HL-60/S4 (cell line): Measurements from ENCODE around the gene CCND1.

Source experiments
- in situ Hi-C: fragments of 300-500 bp; cut with MboI; formaldehyde crosslinking; loops from 2 replicates; pipeline ENCODE4 v1.14.3; 2022; ENCODE audit warnings: low sequenced_read_pairs

The CCND1 gene

GRCh38 chr11:69650832-69651344 lies 9.9 kb downstream of the CCND1 start:
- in situ Hi-C loops: no loop called here

GRCh38 chr11:69651834-69652620 lies 11.1 kb downstream of the CCND1 start:
- in situ Hi-C loops: no loop called here

DNA sequence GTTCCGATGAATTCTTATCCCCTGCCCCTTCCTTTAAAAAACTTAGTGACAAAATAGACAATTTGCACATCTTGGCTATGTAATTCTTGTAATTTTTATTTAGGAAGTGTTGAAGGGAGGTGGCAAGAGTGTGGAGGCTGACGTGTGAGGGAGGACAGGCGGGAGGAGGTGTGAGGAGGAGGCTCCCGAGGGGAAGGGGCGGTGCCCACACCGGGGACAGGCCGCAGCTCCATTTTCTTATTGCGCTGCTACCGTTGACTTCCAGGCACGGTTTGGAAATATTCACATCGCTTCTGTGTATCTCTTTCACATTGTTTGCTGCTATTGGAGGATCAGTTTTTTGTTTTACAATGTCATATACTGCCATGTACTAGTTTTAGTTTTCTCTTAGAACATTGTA lies 12.0 kb downstream of the CCND1 start:
- in situ Hi-C loops: no loop called here

DNA sequence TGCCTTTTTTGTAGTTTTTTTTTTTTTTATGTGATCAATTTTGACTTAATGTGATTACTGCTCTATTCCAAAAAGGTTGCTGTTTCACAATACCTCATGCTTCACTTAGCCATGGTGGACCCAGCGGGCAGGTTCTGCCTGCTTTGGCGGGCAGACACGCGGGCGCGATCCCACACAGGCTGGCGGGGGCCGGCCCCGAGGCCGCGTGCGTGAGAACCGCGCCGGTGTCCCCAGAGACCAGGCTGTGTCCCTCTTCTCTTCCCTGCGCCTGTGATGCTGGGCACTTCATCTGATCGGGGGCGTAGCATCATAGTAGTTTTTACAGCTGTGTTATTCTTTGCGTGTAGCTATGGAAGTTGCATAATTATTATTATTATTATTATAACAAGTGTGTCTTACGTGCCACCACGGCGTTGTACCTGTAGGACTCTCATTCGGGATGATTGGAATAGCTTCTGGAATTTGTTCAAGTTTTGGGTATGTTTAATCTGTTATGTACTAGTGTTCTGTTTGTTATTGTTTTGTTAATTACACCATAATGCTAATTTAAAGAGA lies 12.5 kb downstream of the CCND1 start:
- in situ Hi-C loops: no loop called here

DNA sequence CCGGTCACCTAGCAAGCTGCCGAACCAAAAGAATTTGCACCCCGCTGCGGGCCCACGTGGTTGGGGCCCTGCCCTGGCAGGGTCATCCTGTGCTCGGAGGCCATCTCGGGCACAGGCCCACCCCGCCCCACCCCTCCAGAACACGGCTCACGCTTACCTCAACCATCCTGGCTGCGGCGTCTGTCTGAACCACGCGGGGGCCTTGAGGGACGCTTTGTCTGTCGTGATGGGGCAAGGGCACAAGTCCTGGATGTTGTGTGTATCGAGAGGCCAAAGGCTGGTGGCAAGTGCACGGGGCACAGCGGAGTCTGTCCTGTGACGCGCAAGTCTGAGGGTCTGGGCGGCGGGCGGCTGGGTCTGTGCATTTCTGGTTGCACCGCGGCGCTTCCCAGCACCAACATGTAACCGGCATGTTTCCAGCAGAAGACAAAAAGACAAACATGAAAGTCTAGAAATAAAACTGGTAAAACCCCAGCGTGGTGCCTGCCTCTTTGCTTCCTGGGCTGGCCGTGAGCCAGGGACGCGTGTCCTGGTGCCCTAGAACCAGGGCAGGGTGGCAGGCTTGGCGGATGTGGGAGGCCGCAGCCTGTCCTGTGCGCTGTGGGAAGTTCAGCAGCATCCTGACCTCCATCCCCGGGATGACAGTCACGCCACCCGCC lies 13.2 kb downstream of the CCND1 start:
- in situ Hi-C loops: no loop called here

GRCh38 chr11:69654660-69655478 lies 13.9 kb downstream of the CCND1 start:
- in situ Hi-C loops: no loop called here

GRCh38 chr11:69655479-69656428 lies 14.8 kb downstream of the CCND1 start:
- in situ Hi-C loops: no loop called here

DNA sequence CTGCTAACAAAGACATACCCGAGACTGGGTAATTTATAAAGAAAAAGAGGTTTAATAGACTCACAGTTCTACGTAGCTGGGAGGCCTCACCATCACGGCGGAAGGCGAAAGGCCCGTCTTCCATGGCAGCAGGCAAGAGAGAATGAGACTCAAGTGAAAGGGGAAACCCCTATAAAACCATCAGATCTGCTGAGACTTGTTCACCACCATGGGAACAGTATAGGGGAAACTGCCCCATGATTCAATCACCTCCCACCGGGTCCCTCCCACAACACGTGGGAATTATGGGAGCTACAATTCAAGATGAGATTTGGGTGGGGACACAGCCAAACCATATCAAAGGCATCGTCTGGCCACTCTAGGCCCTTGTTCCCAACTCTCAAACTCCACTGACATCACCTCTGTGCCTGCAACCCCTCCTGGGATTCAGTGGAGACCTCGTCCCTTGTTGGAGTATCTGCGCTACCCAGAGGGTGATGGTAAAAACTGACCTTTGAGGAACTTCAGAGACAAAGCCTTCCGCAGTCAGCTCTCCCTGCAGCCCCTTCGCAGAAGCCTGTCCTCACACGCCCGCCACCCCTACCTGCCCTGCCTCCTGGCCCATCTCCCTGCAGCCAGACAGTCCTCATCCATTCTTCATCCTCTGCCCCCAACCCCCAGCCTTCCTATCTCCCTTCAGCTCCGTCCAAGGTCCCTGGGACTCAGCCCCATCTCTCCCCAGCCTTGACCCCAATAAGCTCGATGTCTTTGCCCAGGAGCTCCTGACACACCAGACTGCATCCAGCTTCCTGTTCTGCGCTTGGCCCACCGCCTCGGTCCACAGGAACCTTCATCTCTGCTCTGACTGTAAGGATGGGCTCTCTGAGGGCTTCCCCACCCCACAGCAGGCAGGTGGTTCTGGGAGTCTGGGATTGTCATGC lies 15.8 kb downstream of the CCND1 start:
- in situ Hi-C loops: no loop called here

DNA sequence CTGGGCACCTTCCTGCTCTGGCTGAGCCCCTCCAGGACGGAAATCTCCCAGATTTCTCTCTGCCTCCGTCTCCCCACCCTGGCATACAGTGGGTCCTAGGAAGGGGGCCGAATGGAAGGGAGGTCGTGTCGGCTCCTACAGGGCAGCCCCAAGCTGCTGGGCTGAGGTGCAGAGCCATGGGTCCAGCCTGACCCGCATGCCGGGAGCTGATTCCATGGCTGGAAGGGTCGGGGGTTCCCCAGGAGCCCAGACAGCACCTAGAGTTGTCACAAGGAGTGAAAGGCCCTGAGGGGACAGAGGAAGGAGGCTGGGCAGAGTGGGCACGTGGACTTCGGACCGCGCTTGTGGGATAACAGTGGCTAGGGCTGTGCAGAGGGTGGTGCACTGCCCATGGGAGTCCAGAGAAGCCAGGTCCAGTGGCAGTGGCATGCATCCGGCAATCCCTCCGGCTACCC lies 16.5 kb downstream of the CCND1 start:
- in situ Hi-C loops: no loop called here

DNA sequence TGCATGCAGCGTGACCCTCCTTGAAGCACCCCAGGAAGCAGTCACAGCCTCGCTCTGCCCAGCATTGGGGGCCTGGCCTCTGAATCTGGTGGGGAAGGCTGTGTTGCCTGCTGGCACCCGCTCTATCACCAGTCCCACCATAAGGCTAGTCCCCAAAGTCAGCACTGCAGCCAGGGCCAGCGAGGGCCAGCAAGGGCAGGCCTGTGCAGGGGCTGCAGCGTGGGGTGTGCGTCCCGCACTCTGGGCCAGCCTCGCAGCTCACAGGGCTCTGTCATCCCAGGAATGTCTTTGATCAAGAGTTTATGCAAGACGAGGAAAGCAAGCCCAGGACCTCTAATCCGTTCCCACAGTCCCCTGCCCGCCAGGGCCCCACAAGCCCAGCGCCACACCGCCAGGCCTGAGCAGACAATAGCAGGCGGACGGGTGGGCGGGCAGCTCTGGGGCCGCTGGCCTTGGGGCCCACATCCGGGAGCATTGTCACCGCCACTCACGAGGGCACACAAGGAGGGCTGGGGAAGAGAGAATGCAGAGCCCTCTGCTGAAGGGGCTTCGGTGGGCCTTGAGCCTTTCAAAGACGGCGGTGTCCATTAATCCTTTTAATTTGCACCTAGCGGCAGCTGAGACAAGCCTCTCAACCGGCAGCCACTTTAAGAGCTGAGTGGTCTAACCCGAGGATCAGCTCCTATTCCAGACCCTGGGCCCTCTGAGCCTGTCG lies 17.1 kb downstream of the CCND1 start:
- in situ Hi-C loops: no loop called here

GRCh38 chr11:69658626-69659450 lies 17.9 kb downstream of the CCND1 start:
- in situ Hi-C loops: no loop called here

- in situ Hi-C loops: no loop called here
Observed at GRCh38 chr11:69659591-69659990, 18.6 kb downstream of the CCND1 start.

DNA sequence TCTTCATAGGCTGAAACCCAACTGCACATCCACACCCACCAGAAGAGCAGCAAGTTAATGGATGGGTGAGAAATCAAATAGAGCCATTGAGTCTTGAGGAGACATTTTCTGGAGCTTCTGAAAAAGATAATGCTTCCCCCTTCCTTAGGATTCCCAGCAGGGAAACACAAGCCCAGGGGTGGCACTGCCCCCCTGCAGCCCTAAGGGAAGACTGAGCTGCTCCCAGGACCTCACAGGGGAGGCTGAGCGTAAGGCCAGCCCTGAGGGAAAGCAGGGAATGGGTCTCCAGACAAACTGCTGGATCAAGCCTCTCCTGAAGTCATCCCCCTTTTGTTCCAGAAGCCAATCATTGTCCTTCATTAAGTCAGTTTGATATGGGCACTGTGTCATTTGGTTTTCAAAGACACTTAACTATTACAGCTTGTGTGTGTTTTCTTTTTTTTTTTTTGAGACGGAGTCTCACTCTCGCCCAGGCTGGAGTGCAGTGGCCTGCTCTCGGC lies 19.1 kb downstream of the CCND1 start:
- in situ Hi-C loops: loop anchor here (10.0 kb wide), 2 partner anchors 375 to 555 kb away; no protein-coding TSS in a partner anchor

DNA sequence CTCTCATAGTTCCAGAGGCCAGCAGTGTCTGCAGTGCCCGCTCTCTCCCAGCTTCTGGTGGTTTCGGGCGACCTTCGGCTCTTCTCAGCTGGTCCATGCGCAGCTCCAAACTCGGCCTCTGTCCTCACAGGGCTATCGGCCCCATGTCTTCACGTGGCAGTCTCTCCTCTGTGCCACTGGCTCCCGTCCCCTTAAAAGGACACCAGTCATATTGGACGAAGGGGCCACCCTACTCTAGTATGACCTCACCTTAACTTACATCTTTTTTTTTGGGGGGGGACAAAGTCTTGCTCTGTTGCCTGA lies 20.4 kb downstream of the CCND1 start:
- in situ Hi-C loops: loop anchor here (10.0 kb wide), 2 partner anchors 377 to 557 kb away; no protein-coding TSS in a partner anchor

- in situ Hi-C loops: loop anchor here (10.0 kb wide), 2 partner anchors 377 to 557 kb away; no protein-coding TSS in a partner anchor
Observed at GRCh38 chr11:69662021-69662698, 21.2 kb downstream of the CCND1 start.

GRCh38 chr11:69662806-69663205 lies 21.9 kb downstream of the CCND1 start:
- in situ Hi-C loops: loop anchor here (10.0 kb wide), 2 partner anchors 378 to 558 kb away; no protein-coding TSS in a partner anchor
